Ovary (tissue), 9 donors: ENCODE results near the gene SGMS2. TPM values are rescaled to one million over a fixed set of nuclear protein-coding genes. Genes with fewer than 3 reads are reported as not detected.

ENCODE experiments used
- DNase-seq, 5 donors: peaks; one replicate each; pipeline ENCODE4 v3.0.0-alpha.2; 2019 to 2020
- H3K27ac ChIP-seq, 2 donors: fragments of 200-600 bp; one replicate each; pipeline versions ENCODE4 v1.5.1 to v1.8.0; 2019 to 2022
- H3K27me3 ChIP-seq: fragments of 200-600 bp; one replicate; pipeline ENCODE4 v1.8.0; 2022
- H3K36me3 ChIP-seq: fragments of 200-600 bp; sonication (generic); one replicate; pipeline ENCODE4 v1.5.1; 2019
- H3K4me1 ChIP-seq: one replicate; pipeline ENCODE4 v1.8.1; 2013; ENCODE audit warnings: mild to moderate bottlenecking, moderate library complexity; ENCODE audit not compliant: insufficient read depth
- H3K4me3 ChIP-seq: fragments of 200-600 bp; sonication (generic); one replicate; pipeline ENCODE4 v1.5.1; 2017
- H3K9me3 ChIP-seq, 2 donors: fragments of 200-600 bp in 1 of 2; sonication (generic) in 1 of 2; one replicate each; pipeline versions ENCODE4 v1.5.1 to v1.8.1; 2013 to 2019; ENCODE audit warnings: mild to moderate bottlenecking in 1 of 2, moderate library complexity in 1 of 2
- EP300 ChIP-seq: sonication (generic); formaldehyde crosslinking; IDR thresholded peaks from one replicate; pipeline ENCODE4 v1.6.1; 2017; ENCODE audit warnings: antibody characterized with exemption
- POLR2A ChIP-seq: fragments of 450-650 bp; IDR thresholded peaks from one replicate; pipeline ENCODE4 v1.6.1; 2017; ENCODE audit warnings: antibody characterized with exemption, mild to moderate bottlenecking, moderate library complexity
- WGBS, 3 donors: extraction: QIAGEN DNeasy Blood & Tissue Kit in 1 of 3; methylation state at CpG; one replicate each; pipeline versions ENCODE4 v1.1.5 to v1.1.7; 2013 to 2017; 5-methylcytosine and 5-hydroxymethylcytosine counted together
- intact Hi-C, 4 donors: fragments of 100-400 bp; cut with DNase I; formaldehyde crosslinking; loops; one replicate each; pipeline versions ENCODE4 v1.11.0 to v1.15.1; 2022 to 2023
- polyA plus RNA-seq, 2 donors: library from polyadenylated mRNA; stranded (reverse); fragments of 200-250 nt in 1 of 2; fragments of 350-450 nt in 1 of 2; fragmentation: Illumina TruSeq in 1 of 2; extraction: RNeasy Lipid Tissue Mini Kit (QIAGEN cat#74804) in 1 of 2; gene quantifications; one replicate each; pipeline ENCODE4 v1.2.3, GENCODE V29; 2013 to 2014
- total RNA-seq, 7 donors: library from RNA; depleted of rRNA in 2 of 7; stranded (reverse); fragments of >200 nt in 2 of 7; fragmentation: NEBNext Ultra II Directional in 3 of 7; extraction: Animal tissue kit (Norgen Biotek cat#: 25700) in 3 of 7; gene quantifications; one replicate each; pipeline versions ENCODE4 v1.1.0 to v1.2.4, GENCODE V29; 2016 to 2023
- TF ChIP-seq, protein P1 (sequence below), 3 donors: fragments of 450-650 bp in 2 of 3; fragments of 200-600 bp in 1 of 3; IDR thresholded peaks; one replicate each; pipeline versions ENCODE4 v1.5.1 to v1.8.0; 2016 to 2022; ENCODE audit warnings: antibody characterized with exemption in 3 of 3, mild to moderate bottlenecking in 1 of 3
- donor health status: DM: no; HTN: no; CAD: no; lungs with moderate emphysema.
- donor health status: DM: no; HTN: no; CAD: no.
- donor health status: Bipolar disorder and iron deficiency.
- donor health status: DM: yes; HTN: yes; CAD: no.
- donor health status: DM: no; HTN: no; CAD: no.
- donor health status: DM: yes; HTN: yes; CAD: no.

SGMS2 gene
- total and polyA plus RNA-seq, 9 donors, result 1.2 to 156 (median 6.9) TPM

DNA sequence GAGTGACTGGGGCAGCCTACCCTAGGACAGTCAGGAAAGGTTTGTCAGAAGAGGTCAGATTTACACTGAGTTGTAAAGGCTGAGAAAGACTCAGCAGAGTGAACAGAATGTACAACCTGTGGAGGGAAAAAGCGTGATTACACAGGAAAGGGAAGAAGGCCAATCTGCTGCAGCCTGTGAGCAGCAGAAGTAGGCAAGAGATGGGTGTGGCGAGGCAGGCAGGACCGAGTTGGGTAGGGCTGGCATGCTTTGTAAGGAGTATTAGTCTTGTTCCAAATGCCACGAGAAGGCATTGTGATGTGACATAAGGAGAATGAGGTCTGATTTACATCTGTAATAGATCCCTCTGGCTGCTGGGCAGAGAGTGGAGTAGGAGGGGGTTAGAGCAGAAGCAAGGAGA, 12.6 kb downstream of the SGMS2 start:
- Histone ChIP-seq H3K27ac (no peak overlapping the region), H3K9me3 (no peaks in the 10 kb centered on the region), H3K4me3 (no peak overlapping the region), H3K4me1 (no peaks in the 10 kb centered on the region), H3K36me3 (no peaks in the 10 kb centered on the region), H3K27me3 (no peaks in the 10 kb centered on the region)
- 80 to 90% (median 84%) methylated on average over 4 of the region's 4 CpGs for WGBS, 3 donors
- intact Hi-C loops, result no loop called here
- DNase-seq, result no peak
- TF ChIP-seq, protein P1, sequence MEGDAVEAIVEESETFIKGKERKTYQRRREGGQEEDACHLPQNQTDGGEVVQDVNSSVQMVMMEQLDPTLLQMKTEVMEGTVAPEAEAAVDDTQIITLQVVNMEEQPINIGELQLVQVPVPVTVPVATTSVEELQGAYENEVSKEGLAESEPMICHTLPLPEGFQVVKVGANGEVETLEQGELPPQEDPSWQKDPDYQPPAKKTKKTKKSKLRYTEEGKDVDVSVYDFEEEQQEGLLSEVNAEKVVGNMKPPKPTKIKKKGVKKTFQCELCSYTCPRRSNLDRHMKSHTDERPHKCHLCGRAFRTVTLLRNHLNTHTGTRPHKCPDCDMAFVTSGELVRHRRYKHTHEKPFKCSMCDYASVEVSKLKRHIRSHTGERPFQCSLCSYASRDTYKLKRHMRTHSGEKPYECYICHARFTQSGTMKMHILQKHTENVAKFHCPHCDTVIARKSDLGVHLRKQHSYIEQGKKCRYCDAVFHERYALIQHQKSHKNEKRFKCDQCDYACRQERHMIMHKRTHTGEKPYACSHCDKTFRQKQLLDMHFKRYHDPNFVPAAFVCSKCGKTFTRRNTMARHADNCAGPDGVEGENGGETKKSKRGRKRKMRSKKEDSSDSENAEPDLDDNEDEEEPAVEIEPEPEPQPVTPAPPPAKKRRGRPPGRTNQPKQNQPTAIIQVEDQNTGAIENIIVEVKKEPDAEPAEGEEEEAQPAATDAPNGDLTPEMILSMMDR (IDR thresholded peaks at IDR 0.05), result no peak
- TF ChIP-seq EP300 (no peak), POLR2A (no peak)

DNA sequence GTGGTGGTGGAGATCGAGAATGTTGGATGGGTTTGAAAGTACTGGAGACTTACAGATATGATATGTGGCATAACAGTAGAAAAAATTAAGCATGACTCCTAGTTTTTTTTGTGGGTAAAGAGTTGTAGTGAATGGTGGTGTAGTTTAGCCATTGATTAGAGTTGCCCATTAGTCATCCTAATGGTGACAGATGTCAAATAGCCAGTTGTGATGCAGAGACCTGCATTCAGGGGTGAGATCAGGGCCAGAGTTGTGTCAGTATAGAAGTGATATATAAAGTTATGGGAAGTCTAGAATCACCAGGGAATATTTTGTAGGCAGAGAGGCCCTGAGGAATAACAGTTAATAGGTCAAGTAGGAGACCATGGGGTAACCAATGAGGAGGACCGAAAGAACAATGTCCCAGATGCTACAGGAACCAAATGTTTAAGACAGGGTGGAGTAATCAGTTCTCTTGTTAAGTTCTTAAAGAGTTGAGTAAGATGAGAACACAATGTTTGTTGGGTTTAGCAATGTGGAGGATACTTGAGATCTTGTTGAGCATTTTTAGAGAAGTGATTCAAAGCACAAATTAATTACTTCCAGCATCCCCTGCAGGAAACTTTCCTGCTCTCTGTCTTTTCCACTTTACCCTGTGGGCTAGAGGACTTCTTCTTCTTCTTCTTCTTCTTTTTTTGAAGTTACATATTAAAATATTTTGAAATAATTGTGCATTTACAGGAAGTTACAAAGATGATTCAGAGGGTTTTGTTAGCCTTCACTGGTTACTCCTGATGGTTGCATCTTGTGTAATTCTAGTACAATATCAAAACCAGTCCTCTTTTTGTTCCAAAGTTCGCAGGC, 13.3 kb downstream of the SGMS2 start:
- H3K27me3 ChIP-seq, result no peaks in the 10 kb centered on the region
- no peak for DNase-seq
- TF ChIP-seq POLR2A, result no peak
- TF ChIP-seq EP300, result no peak
- TF ChIP-seq, protein P1 (IDR thresholded peaks at IDR 0.05), result no peak
- no peaks in the 10 kb centered on the region for H3K9me3 ChIP-seq
- H3K4me3 ChIP-seq, result no peak overlapping the region
- H3K4me1 ChIP-seq, result no peaks in the 10 kb centered on the region
- no peak overlapping the region for H3K27ac ChIP-seq
- H3K36me3 ChIP-seq, result no peaks in the 10 kb centered on the region
- intact Hi-C loops, result no loop called here
- 92 to 94% (median 94%) methylated on average over 3 of the region's 3 CpGs for WGBS, 3 donors

- no peaks in the 10 kb centered on the region for H3K9me3 ChIP-seq
- no peak overlapping the region for H3K4me3 ChIP-seq
- no peaks in the 10 kb centered on the region for H3K36me3 ChIP-seq
- TF ChIP-seq, protein P1 (IDR thresholded peaks at IDR 0.05), result no peak
- TF ChIP-seq POLR2A (no peak), EP300 (no peak)
- WGBS, 3 donors, result 46 to 60% (median 47%) methylated on average over 1 of the region's 1 CpG
- no peak for DNase-seq
- no peaks in the 10 kb centered on the region for H3K4me1 ChIP-seq
- no peaks in the 10 kb centered on the region for H3K27me3 ChIP-seq
- H3K27ac ChIP-seq, result no peak overlapping the region
- intact Hi-C loops, result no loop called here
Observed at GRCh38 chr4:107838861-107839565, 14.3 kb downstream of the SGMS2 start.

DNA sequence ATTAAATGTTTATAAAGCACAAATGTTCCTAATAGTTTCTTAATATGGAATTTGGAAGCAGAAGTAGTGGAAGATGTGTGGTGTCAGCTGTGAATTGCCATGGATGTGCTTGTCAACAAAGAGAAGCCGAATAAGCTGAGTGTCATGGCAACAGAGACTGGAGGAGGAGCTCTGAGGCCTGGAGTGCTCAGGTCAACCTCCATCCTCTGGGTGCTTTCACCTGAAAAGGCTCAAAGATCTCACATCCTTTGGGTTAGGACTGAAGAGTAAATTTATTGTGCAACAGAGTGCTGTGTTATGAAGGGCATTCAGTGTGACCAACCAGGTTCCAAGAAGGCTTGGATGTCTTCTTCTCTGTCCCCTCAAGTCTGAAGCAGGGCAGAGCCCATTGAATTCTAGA, 18.7 kb downstream of the SGMS2 start:
- H3K36me3 ChIP-seq, result no peaks in the 10 kb centered on the region
- TF ChIP-seq POLR2A (no peak), EP300 (no peak)
- TF ChIP-seq, protein P1 (IDR thresholded peaks at IDR 0.05), result no peak
- intact Hi-C loops, result no loop called here
- H3K9me3 ChIP-seq, result no peaks in the 10 kb centered on the region
- no peaks in the 10 kb centered on the region for H3K4me1 ChIP-seq
- H3K27ac ChIP-seq, result no peak overlapping the region
- no peaks in the 10 kb centered on the region for H3K27me3 ChIP-seq
- H3K4me3 ChIP-seq, result no peak overlapping the region
- 39 to 58% (median 45%) methylated on average over 1 of the region's 1 CpG for WGBS, 3 donors
- DNase-seq, result no peak
